Measurements from ENCODE around the gene GNB5.
A peak's percentile ranks its signal among the peaks of the same experiment; 100 is the strongest.

GNB5 gene

GRCh38 chr15:52207191-52207590 lies 16.0 kb upstream of the GNB5 start:
- DNase-seq (ENCODE audit: low read depth), result no peak

- DNase-seq (ENCODE audit: low read depth), result no peak
These were observed 15.3 kb upstream of the GNB5 start for GRCh38 chr15:52206446-52206845.

GRCh38 chr15:52204657-52205056 lies 13.5 kb upstream of the GNB5 start:
- no peak for DNase-seq (ENCODE audit: low read depth)

GRCh38 chr15:52200831-52201365 lies 9.7 kb upstream of the GNB5 start:
- DNase-seq (ENCODE audit: low read depth), result no peak

- DNase-seq (ENCODE audit: low read depth), result no peak
These were observed 8.1 kb upstream of the GNB5 start for GRCh38 chr15:52199271-52199670.

- no peak for DNase-seq (ENCODE audit: low read depth)
These were observed 5.7 kb upstream of the GNB5 start for GRCh38 chr15:52196891-52197290.

- DNase-seq (ENCODE audit: low read depth), result no peak
These were observed 2.6 kb upstream of the GNB5 start for GRCh38 chr15:52193791-52194190.

GRCh38 chr15:52193321-52193720 lies 2.1 kb upstream of the GNB5 start:
- no peak for DNase-seq (ENCODE audit: low read depth)

GRCh38 chr15:52186651-52187486 lies 4.3 kb downstream of the GNB5 start:
- DNase-seq (ENCODE audit: low read depth), result no peak

- DNase-seq (ENCODE audit: low read depth), result no peak
These were observed 6.0 kb downstream of the GNB5 start for GRCh38 chr15:52185151-52185561.

- DNase-seq (ENCODE audit: low read depth), result no peak
These were observed 6.5 kb downstream of the GNB5 start for GRCh38 chr15:52184721-52185120.

- DNase-seq (ENCODE audit: low read depth), result no peak
These were observed 7.5 kb downstream of the GNB5 start for GRCh38 chr15:52183562-52184173.

GRCh38 chr15:52181938-52182780 lies 9.0 kb downstream of the GNB5 start:
- no peak for DNase-seq (ENCODE audit: low read depth)

GRCh38 chr15:52180851-52181450 lies 10.2 kb downstream of the GNB5 start:
- no peak for DNase-seq (ENCODE audit: low read depth)

GRCh38 chr15:52180196-52180835 lies 10.9 kb downstream of the GNB5 start:
- DNase-seq (ENCODE audit: low read depth), result peak; percentile 37

GRCh38 chr15:52179278-52180195 lies 11.7 kb downstream of the GNB5 start:
- peak; percentile 86 for DNase-seq (ENCODE audit: low read depth)

GRCh38 chr15:52178765-52179164 lies 12.4 kb downstream of the GNB5 start:
- DNase-seq (ENCODE audit: low read depth), result no peak

GRCh38 chr15:52172869-52173268 lies 18.3 kb downstream of the GNB5 start:
- DNase-seq (ENCODE audit: low read depth), result no peak

- DNase-seq (ENCODE audit: low read depth), result no peak
These were observed 19.4 kb downstream of the GNB5 start for GRCh38 chr15:52171807-52172206.

- DNase-seq (ENCODE audit: low read depth), result no peak
These were observed 19.8 kb downstream of the GNB5 start for GRCh38 chr15:52171386-52171785.

Measured in T follicular helper cell (primary cell).